Mucosa of rectum (tissue), 2 donors: ENCODE measurements around the gene MID1.

Source experiments
- H3K27ac ChIP-seq, 2 donors: one replicate each; pipeline ENCODE4 v1.7.0; 2013; ENCODE audit warnings: inconsistent platforms in 2 of 2, low read depth in 2 of 2, low read length in 2 of 2
- H3K27me3 ChIP-seq, 2 donors: one replicate each; pipeline ENCODE4 v1.7.0; 2013; ENCODE audit warnings: low read length in 2 of 2; ENCODE audit not compliant: control insufficient read depth in 2 of 2, insufficient read depth in 2 of 2
- H3K36me3 ChIP-seq, 2 donors: one replicate each; pipeline ENCODE4 v1.7.0; 2013; ENCODE audit warnings: low read length in 2 of 2; ENCODE audit not compliant: control insufficient read depth in 2 of 2, insufficient read depth in 2 of 2
- H3K4me1 ChIP-seq, 2 donors: one replicate each; pipeline ENCODE4 v1.7.0; 2013; ENCODE audit warnings: low read length in 2 of 2, mild to moderate bottlenecking in 1 of 2; ENCODE audit not compliant: control insufficient read depth in 2 of 2, insufficient read depth in 2 of 2
- H3K4me3 ChIP-seq, 2 donors: one replicate each; pipeline ENCODE4 v1.7.0; 2013; ENCODE audit warnings: low read length in 2 of 2
- H3K9ac ChIP-seq, 2 donors: one replicate each; pipeline ENCODE4 v1.7.0; 2013; ENCODE audit warnings: low read length in 2 of 2, low read depth in 1 of 2, mild to moderate bottlenecking in 1 of 2
- H3K9me3 ChIP-seq, 2 donors: one replicate each; pipeline ENCODE4 v1.7.0; 2013; ENCODE audit warnings: low read length in 2 of 2; ENCODE audit not compliant: control insufficient read depth in 2 of 2
- donor health status: healthy.
- donor health status: Normal muscosa, but diverticular disease.

The MID1 gene

DNA sequence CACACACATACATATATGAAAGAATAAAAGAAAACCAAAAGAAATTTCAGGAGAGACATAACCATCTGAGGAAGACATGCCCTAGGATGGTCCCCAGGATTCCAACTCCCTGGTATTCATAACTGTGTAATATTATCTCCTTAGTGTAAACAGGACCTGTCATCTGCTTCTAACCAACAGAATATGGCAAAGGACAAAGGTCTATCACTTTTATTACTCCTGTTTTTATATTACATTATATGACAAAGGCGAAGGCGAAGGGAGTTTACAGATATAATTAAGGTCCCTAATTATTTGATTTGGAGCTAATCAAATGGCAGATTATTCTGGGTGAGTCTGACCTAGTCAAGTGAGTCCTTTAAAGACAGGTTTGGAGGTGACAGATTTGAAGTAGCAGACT lies 155.1 kb downstream of the MID1 start:
- no peaks in the 10 kb centered on the region for H3K27me3 ChIP-seq
- no peak overlapping the region for H3K9ac ChIP-seq
- H3K4me3 ChIP-seq, result no peak overlapping the region
- H3K4me1 ChIP-seq, result no peaks in the 10 kb centered on the region
- H3K9me3 ChIP-seq, result no peaks in the 10 kb centered on the region
- no peaks in the 10 kb centered on the region for H3K36me3 ChIP-seq
- H3K27ac ChIP-seq, result no peak overlapping the region

GRCh38 chrX:10457092-10457491 lies 163.3 kb downstream of the MID1 start:
- no peaks in the 10 kb centered on the region for H3K9me3 ChIP-seq
- H3K4me1 ChIP-seq, result no peaks in the 10 kb centered on the region
- H3K27ac ChIP-seq, result no peak overlapping the region
- H3K4me3 ChIP-seq, result no peak overlapping the region
- H3K36me3 ChIP-seq, result peaks cover 0 to 6% of the 10 kb centered on the region in 2 donors
- H3K9ac ChIP-seq, result no peak overlapping the region
- no peaks in the 10 kb centered on the region for H3K27me3 ChIP-seq

DNA sequence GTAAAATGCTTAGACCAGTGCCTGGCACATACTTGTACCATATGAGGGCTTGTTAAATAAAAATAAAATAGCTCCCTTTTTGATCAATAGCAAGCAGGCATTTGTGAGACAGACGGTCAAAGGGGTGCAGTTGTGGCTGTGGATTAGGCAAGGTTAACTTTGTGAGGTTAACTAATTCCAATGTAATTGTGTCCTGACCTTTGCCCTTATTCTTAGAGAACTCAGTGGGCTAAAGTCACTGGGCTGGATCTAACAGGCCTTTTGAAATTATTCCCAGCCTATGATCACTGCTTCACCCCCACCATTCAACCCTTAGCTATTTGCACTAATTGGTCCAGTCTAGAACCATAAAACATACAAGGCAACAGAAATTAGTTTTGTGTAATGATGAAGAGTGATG lies 166.4 kb downstream of the MID1 start:
- no peaks in the 10 kb centered on the region for H3K27me3 ChIP-seq
- no peak overlapping the region for H3K9ac ChIP-seq
- no peak overlapping the region for H3K27ac ChIP-seq
- no peaks in the 10 kb centered on the region for H3K4me1 ChIP-seq
- no peak overlapping the region for H3K4me3 ChIP-seq
- no peaks in the 10 kb centered on the region for H3K9me3 ChIP-seq
- peaks cover 0 to 6% of the 10 kb centered on the region in 2 donors for H3K36me3 ChIP-seq

GRCh38 chrX:10450959-10451355 lies 169.4 kb downstream of the MID1 start:
- H3K36me3 ChIP-seq, result peaks cover 0 to 6% of the 10 kb centered on the region in 2 donors
- no peaks in the 10 kb centered on the region for H3K9me3 ChIP-seq
- H3K27ac ChIP-seq, result no peak overlapping the region
- no peaks in the 10 kb centered on the region for H3K27me3 ChIP-seq
- no peak overlapping the region for H3K4me3 ChIP-seq
- H3K4me1 ChIP-seq, result no peaks in the 10 kb centered on the region
- no peak overlapping the region for H3K9ac ChIP-seq

GRCh38 chrX:10450229-10450958 lies 170.0 kb downstream of the MID1 start:
- no peaks in the 10 kb centered on the region for H3K27me3 ChIP-seq
- H3K9ac ChIP-seq, result no peak overlapping the region

DNA sequence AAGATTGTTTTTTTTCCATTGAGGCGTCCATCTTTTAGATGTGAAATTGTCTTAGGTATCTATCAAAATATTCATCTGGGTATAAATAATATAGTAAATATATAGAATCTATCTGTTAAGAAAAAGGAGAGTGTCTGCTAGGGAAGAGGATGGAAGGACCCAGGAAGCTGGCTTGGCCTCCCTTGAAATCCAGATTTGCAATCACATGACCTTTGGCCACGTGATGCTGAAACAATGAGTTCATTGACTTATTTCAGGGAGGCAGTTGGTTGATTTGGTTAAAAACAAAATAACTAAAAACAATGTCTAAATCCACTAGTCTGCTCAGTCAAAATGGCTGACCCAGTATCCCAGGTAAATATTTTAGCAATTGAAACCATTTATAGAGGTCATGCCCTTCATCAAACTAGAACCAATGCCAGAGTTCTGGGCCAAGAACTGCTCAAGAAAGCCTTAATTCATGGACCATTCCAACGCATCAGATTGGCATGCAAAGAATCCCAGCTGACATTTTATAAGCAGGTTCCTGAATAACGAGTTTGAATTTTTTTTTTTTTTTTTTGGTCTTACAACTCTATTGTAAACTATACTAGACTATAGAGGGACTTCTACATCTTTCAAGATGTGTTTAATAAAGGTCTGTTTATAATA lies 172.7 kb downstream of the MID1 start:
- Histone ChIP-seq H3K4me1 (no peaks in the 10 kb centered on the region), H3K9ac (no peak overlapping the region), H3K4me3 (no peak overlapping the region), H3K9me3 (no peaks in the 10 kb centered on the region), H3K27me3 (no peaks in the 10 kb centered on the region), H3K27ac (no peak overlapping the region), H3K36me3 (no peaks in the 10 kb centered on the region)

More at GRCh38 chrX:10450229-10450958, 170.0 kb downstream of the MID1 start:
- Histone ChIP-seq H3K27ac (no peak overlapping the region), H3K36me3 (peaks cover 0 to 6% of the 10 kb centered on the region in 2 donors), H3K4me3 (no peak overlapping the region), H3K9me3 (no peaks in the 10 kb centered on the region), H3K4me1 (no peaks in the 10 kb centered on the region)

DNA sequence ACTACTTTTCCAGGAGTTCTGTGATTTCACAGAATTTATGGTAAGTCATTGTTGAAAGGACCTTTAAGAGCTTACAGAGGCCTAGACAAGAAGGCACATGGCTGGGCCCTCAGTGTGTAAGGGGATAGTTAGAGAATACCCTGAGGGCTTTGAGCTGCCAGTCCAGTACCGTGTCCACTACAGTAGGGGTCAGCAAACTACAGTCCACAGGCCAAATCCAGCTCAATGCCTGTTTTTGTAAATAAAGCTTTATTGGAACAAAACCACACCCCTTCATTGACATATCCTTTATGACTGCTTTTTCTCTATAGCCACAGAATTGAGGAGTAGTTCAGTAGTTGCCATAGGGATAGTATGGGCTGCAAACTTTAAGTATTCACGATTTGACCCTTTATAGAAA lies 176.2 kb downstream of the MID1 start:
- no peaks in the 10 kb centered on the region for H3K9me3 ChIP-seq
- no peak overlapping the region for H3K4me3 ChIP-seq
- no peaks in the 10 kb centered on the region for H3K4me1 ChIP-seq
- no peaks in the 10 kb centered on the region for H3K27me3 ChIP-seq
- no peak overlapping the region for H3K27ac ChIP-seq
- no peak overlapping the region for H3K9ac ChIP-seq
- H3K36me3 ChIP-seq, result no peaks in the 10 kb centered on the region

DNA sequence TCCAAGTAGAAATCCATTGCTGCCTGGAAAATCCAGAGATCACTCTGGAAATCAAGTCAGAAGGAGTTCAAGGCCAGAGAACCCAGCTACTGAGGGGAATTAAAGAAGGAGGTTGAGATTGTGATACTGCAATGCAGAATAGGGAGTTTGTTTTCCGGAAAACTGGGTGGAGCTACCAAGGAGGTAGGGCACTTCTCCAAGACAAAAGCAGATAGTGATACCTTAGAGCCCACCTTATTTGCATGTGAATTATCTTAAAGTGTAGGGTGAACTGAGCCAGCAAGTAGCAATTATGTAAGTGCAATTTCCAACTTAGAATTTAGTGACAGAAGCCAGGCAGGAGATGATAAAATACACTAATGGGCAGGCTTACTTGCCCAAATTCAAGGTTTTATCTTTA lies 178.9 kb downstream of the MID1 start:
- H3K27ac ChIP-seq, result no peak overlapping the region
- H3K27me3 ChIP-seq, result no peaks in the 10 kb centered on the region
- H3K4me1 ChIP-seq, result no peaks in the 10 kb centered on the region
- H3K4me3 ChIP-seq, result no peak overlapping the region
- H3K36me3 ChIP-seq, result no peaks in the 10 kb centered on the region
- H3K9ac ChIP-seq, result no peak overlapping the region
- H3K9me3 ChIP-seq, result no peaks in the 10 kb centered on the region

- H3K4me3 ChIP-seq, result no peak overlapping the region
- H3K36me3 ChIP-seq, result no peaks in the 10 kb centered on the region
- H3K9ac ChIP-seq, result no peak overlapping the region
- no peak overlapping the region for H3K27ac ChIP-seq
- H3K27me3 ChIP-seq, result no peaks in the 10 kb centered on the region
- peaks cover 0 to 2% of the 10 kb centered on the region in 2 donors for H3K9me3 ChIP-seq
- no peaks in the 10 kb centered on the region for H3K4me1 ChIP-seq
These were observed 187.0 kb downstream of the MID1 start for GRCh38 chrX:10433296-10433965.

DNA sequence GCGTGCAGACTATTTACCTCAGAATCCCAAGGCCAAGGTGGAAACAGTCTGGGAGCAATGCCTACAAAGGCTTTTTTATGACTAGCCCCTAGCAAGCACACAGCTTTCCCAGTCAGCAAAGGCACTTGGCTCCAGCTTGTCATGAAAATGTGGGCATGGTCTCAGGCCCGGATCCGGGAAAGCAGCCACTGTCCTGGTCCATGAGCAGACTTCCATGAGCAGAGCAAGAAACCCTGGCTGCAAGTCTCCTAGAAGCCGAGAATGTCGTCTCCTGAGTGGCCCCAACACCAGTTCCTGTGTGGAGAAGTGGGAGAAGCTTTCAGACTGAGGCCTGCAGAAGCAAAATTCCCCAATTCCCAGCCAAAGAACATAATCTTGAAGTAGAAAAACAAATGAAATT lies 190.5 kb downstream of the MID1 start:
- no peak overlapping the region for H3K27ac ChIP-seq
- no peaks in the 10 kb centered on the region for H3K27me3 ChIP-seq
- H3K4me3 ChIP-seq, result no peak overlapping the region
- no peaks in the 10 kb centered on the region for H3K9me3 ChIP-seq
- H3K36me3 ChIP-seq, result no peaks in the 10 kb centered on the region
- no peaks in the 10 kb centered on the region for H3K4me1 ChIP-seq
- H3K9ac ChIP-seq, result no peak overlapping the region
